Muscle of arm (tissue), 12 donors: ENCODE measurements around the gene ELMO1. TPM values are rescaled to one million over a fixed set of nuclear protein-coding genes. Genes with fewer than 3 reads are reported as not detected.
"Not testable (repeated sequence)": the region's sequence is repeated elsewhere in the genome, so short reads cannot be mapped to it uniquely, and the experiment has no call there.

Experiments used
- DNase-seq: peaks from one replicate; pipeline ENCODE4 v3.0.0-alpha.2; 2013
- polyA plus RNA-seq, 12 donors: library from polyadenylated mRNA; unstranded; fragments of 120-200 nt; gene quantifications; one replicate each; pipeline ENCODE4 v1.2.1, GENCODE V29; 2013; ENCODE audit not compliant: insufficient read length in 12 of 12

The ELMO1 gene
- polyA plus RNA-seq, 12 donors = 20.7 to 36.5 (median 29.4) TPM; not detected in 1

DNA sequence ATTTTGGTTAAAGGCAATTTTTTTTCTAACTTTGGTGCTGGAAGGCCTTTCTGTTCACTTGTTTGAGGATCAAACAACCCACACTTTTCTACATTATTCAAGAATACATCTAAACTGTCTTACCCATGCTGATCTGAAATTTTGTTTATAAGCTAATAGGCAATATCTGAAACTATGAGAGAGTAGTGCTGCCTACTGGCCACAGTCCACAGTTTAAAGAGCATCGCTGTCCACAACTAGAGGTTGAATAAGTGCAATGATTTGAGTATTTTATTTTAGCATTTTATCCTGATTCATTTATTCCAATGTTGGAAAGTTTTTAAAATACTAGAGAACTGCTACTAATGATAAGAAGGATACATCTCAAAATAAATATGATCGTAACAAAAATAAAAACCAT, 306.9 kb downstream of the ELMO1 start:
- no peak for DNase-seq

DNA sequence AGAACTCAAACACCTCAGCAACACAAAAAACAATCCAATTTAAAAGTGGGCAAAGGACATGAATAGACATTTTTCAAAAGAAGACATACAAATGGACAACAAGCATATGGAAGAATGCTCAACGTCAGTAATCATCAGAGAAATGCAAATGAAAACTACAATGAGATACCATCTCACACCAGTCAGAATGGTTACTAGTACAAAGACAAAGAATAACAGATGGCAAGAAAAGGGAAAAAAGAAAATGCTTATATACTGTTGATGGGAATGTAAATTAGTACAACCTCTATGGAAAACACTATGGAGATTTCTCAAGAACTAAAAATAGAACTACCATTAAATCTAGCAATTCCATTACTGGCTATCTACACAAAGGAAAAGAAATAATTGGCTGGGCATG, 314.8 kb downstream of the ELMO1 start:
- DNase-seq = not testable (repeated sequence)

DNA sequence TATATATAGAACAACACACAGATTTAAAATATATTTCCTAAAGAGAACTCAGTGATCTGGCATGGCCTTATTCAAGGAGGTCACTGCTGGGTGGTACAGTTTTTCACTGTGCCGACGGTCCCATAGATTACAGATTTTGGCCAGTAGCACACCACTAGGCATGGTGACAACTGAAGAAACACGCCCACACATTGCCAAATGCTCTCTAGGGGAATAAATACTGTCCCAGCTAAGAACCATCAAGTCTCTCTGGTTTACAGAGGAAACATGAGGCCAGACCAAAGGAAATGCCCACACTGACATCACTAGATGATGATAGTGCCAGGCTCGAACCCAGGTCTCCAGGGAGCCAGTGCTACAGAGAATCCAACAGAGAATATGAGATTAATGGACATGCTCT, 316.8 kb downstream of the ELMO1 start:
- no peak for DNase-seq

- no peak for DNase-seq
Measured at GRCh38 chr7:37129035-37129425, 319.6 kb downstream of the ELMO1 start.

DNA sequence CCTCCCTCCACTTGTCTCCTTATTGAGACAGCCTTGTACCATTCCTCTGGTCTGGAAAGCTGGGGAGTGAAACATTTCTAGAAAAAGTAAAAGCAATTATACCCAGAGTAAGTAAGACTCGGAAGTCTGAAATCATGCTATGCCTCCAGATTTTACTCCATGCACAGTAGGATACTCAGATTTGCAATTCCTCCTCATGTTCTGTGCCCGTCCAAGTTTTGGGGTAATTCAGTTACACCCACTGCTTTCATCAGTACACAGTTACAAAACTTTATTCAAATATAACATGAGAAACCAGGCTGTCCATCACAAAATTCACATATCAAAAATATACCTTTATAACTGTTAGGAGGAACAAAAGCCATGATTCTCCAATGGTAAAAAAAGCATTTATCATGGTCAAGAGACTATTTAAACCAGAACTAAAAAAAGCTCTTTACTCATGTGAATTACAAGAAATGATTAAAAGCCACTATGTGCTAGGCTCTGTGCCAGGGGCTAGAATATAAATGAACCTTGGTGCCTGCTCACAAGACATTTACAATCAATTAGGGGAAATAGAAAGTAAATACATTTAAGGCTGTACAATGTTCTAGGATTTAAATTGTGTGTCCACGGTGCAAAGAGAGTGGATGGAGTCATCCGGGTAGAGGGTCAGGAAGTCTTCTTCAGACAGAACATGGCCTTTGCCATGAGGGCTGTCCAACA, 320.2 kb downstream of the ELMO1 start:
- no peak for DNase-seq

DNA sequence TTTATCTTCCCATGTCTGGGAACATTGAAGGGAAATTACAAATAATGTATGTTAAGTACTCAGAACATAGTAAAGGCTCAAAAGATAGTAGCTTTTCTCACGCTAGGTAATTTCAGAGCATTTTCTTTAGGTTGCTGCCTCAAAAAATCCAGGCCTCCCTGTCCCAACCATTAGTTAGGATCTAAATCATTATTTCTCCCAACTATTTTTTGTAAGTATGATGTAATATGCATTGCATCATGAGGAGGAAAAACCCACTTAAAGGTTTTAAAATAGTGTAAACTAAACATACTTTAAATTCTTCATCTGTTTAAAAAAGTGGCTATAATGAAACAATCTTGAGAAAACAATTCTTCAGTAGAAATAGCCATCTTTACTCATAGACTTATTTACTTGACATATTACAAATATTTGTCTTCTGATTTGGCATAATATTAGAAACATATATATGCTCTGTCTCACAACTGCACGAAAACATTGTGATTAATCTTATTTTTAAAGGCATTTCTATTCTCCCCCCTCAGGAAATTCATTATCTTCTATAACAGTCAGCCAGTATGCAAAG, 329.3 kb downstream of the ELMO1 start:
- no peak for DNase-seq

- no peak for DNase-seq
Measured at GRCh38 chr7:37118004-37118403, 330.7 kb downstream of the ELMO1 start.

DNA sequence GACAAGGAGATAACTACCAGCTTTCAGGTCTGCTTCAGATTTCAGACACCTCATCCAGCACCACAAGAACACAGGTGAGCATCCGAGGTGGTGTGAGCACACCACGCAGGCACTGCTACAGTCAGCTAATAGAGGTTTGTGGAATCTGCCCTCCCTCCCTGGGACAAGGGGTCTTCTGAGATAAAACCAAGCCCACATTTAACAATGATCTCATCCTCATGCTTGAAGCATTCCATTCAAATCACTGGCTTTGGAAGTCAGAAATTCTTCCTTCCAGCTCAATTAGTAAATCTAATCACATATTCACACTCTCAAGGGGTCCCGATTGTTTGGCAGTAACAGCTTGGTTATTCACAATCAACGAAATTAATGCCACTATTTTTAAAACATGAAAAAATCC, 331.4 kb downstream of the ELMO1 start:
- no peak for DNase-seq

DNA sequence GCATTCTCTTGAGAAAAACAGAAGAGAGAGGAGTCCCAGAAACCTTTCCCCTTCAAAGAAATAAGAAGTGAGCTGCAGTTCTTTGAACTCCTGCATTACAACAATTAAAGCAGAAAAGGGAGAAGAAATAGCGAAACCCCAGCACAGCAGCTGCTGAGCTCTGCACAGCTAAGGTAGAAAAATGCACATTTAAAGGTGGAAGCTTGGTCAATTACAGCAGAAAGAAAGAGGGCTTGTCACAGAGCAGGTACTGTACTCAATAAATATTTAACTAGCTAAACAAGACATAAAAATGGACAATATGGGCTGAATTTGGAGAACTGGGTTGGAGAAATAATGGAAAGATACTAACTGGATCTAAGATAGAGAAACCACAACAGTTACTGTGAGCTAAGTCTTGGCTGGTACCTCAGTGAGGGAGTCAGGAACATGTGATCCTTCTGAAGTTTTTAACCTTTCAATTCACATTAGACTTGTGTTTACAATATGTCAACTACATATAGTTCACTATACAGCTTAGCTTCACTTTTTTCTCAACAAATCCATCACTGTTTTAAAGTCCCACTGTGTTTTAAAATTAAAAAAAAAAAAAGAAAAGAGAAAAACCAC, 332.5 kb downstream of the ELMO1 start:
- no peak for DNase-seq

- DNase-seq = no peak
Measured at GRCh38 chr7:37113661-37114355, 334.9 kb downstream of the ELMO1 start.

DNA sequence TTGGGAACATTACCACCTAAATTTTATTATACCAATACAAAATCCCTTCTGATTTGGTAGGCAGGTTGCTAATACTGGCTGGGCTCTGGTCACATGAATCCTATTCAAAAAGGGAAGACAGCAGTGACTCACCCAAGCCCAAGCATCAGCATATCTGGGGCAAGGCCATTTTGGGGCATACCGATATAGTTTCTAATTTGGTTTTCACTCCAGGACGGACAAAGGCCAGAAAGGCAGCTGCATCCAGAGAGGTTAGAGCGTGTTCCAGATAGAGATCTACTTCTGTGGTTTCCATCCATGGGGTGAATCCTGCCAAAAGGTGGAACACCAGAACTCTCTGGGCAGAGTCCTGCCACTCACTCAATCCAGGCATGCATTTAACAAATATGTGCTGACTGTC, 335.8 kb downstream of the ELMO1 start:
- no peak for DNase-seq

- DNase-seq = no peak
Measured at GRCh38 chr7:37112218-37112617, 336.4 kb downstream of the ELMO1 start.

DNA sequence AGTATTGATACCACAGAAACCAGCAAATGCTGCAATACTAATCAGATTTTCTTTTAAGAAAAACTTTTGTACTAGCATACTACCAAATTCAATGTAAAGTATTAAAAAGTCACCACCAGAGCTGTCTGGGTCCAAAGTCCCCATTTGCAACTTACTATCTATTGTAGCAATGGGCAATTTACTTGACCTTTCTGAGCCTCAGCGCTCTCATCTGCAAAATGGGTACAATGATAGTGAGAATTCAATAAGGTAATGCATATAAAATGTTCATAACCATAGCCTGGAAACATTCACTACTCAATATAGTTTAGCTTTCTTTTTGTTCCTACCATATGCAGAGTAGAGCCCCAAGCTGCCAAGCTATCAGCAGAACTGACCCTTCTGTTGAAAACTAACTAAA, 337.2 kb downstream of the ELMO1 start:
- no peak for DNase-seq

DNA sequence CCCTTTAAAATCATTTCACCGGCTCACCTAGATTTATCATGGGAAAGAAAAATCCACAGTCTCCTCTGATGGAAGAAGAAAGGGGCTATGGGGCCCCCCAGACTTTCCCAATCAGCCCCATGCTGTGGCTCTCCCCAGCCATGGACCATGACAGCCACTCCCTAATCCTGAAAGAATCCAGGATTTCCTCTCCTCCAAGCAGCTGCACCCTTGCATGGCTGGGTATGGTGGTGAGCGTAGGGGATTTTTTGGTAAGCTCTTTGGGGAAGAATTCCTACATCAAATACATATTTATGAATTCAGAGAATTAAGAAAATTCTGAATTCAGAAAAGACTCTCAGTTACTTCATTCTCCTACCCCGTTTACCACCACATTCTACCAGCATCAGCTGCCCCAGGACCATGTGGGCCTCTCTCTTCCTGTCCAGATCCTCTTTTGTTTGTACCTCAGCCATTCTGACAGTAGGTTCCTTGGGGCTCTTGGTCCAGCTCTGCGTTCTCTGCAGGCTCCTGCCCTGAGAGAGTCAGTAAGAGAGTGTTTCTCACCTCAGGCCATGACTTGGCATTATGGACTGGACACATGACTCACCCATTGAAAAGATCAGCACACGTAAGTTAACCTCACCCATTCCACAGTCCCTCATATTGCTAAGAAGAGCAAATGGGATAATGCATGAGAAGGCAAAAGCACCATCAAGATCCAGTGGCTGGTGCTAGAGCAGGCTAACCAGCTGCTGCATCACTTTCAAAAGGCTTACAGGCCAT, 337.8 kb downstream of the ELMO1 start:
- no peak for DNase-seq

DNA sequence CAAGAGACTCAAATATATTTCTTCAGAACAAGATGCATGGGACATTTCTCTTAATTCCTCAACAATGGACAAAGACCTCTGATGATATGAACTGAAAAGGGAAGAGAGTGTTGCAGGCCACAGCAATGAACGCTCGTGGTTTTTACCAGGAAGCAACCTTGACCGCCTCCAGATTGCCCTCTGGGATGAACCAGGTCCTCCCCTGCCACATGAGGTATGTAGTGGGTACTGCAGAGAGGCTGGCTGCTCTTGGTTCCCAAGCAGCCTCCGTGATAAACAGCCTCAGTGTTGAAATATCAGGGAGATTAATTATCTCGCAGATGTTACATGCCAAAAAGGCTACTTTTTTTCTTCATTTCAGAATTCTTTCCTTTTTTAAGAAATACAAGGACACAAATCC, 338.8 kb downstream of the ELMO1 start:
- DNase-seq = no peak

GRCh38 chr7:37109016-37109683, 339.5 kb downstream of the ELMO1 start:
- DNase-seq = no peak

DNA sequence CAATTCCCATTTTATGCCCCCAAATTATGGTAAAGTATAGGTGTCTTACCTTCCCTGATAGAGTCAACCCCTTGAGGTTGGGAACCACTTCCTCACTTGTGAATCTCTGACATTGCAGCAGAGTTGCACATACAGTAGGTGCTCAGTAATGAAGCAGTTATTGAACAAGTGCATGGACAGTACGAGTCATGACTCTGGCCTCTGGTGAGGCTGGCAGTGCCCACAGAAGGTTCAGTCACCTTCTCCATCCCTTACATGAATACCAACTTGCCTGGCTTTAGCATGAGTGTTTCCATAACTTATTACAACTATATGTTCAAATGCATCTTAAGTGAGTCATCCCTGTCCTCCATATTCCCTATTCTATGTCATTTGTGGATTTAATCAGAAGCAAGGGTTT, 340.0 kb downstream of the ELMO1 start:
- no peak for DNase-seq

- no peak for DNase-seq
Measured at GRCh38 chr7:37107047-37107750, 341.5 kb downstream of the ELMO1 start.

GRCh38 chr7:37105762-37106161, 342.9 kb downstream of the ELMO1 start:
- no peak for DNase-seq

DNA sequence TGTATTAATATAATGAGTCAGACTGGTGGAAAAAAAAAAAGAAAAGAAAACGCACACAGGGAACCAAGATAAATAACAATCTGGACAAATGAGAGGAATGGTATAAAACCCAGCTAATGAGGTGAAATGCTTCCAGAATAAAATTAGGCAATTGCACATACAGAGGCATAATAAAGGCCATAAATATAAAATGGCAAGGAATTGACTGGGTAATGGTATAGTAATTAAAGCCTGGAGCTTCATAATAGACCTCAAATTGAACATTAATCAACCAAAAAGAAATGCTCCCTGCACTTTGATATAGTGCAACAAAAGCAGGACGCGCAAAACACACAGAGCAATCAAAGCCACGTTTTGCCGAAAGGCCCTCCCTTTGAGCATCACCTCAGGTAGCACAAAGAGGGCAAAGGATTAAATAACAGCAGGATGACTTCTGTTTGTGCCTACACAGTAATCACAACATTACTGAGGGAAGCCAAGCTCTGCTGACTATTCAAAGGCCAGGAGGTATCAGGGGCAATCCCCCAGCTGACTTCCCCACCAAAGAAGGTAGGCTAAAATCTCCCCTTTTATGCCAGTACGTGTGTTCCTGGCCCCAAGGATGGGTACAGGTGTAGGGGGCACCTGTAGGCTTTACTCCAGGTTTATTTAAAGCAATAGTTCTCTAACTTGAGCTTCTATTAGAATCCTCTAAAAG, 343.7 kb downstream of the ELMO1 start:
- no peak for DNase-seq
